B cell (primary cell): ENCODE data around the gene NFIB. TPM values are rescaled to one million over a fixed set of nuclear protein-coding genes. Genes with fewer than 3 reads are reported as not detected.

Experiments used
- ATAC-seq: fragments of 200-7000 bp; cut with Tn5 transposase; one replicate; pipeline ENCODE4 v1.10.0; 2021; ENCODE audit warnings: low read depth, mild to moderate bottlenecking, moderate number of reproducible peaks, moderate library complexity
- CTCF ChIA-PET: fragments of 350-600 bp; sonication (Branson Sonifier 250); formaldehyde crosslinking; loops from one replicate; lab custom pipeline; 2021; ENCODE audit warnings: antibody characterized with exemption, inconsistent platforms; lab: Charles Lee
- POLR2A ChIA-PET: fragments of 350-600 bp; sonication (Branson Sonifier 250); formaldehyde crosslinking; loops from one replicate; lab custom pipeline; 2021; ENCODE audit warnings: antibody characterized with exemption; lab: Charles Lee
- DNase-seq: peaks from one replicate; pipeline ENCODE4 v3.0.0; 2013
- H2AFZ ChIP-seq: 2 replicates; pipeline ENCODE4 v1.6.1; 2012; ENCODE audit warnings: mild to moderate bottlenecking, low read depth, low read length; ENCODE audit not compliant: insufficient read depth, poor library complexity, severe bottlenecking
- H3K27ac ChIP-seq, 2 donors: 1 replicate in 1 of 2; 2 replicates in 1 of 2; pipeline ENCODE4 v1.5.1; 2012 to 2013; ENCODE audit warnings: low read length in 2 of 2, mild to moderate bottlenecking in 2 of 2, moderate library complexity in 1 of 2
- H3K27me3 ChIP-seq, 4 experiments: fragments of 200-600 bp in 1 of 4; sonication (generic) in 1 of 4; replicated peaks in 1 of 4; 1 replicate in 2 of 4; 2 replicates in 2 of 4; pipeline versions ENCODE4 v1.6.1 to v1.7.0; 2013 to 2016; ENCODE audit warnings: low read length in 3 of 4, mild to moderate bottlenecking in 2 of 4, mixed read lengths in 1 of 4, moderate library complexity in 1 of 4; ENCODE audit not compliant: insufficient read depth in 4 of 4, control insufficient read depth in 3 of 4; ENCODE audit errors: control extremely low read depth in 1 of 4
- H3K36me3 ChIP-seq, 2 experiments: replicated peaks in 1 of 2; 1 replicate in 1 of 2; 2 replicates in 1 of 2; pipeline versions ENCODE4 v1.6.1 to v1.7.1; 2013; ENCODE audit warnings: low read length in 1 of 2; ENCODE audit not compliant: insufficient read depth in 2 of 2, control insufficient read depth in 1 of 2; ENCODE audit errors: control extremely low read depth in 1 of 2, extremely low read depth in 1 of 2
- H3K4me1 ChIP-seq, 2 donors: fragments of 200-600 bp in 1 of 2; sonication (generic) in 1 of 2; 1 replicate in 1 of 2; 2 replicates in 1 of 2; pipeline versions ENCODE4 v1.5.1 to v1.6.1; 2013 to 2017; ENCODE audit warnings: low read length in 2 of 2; ENCODE audit not compliant: control insufficient read depth in 2 of 2, insufficient read depth in 2 of 2
- H3K4me2 ChIP-seq: replicated peaks from 2 replicates; pipeline ENCODE3; 2012; ENCODE audit warnings: mild to moderate bottlenecking, low read depth, low read length; ENCODE audit not compliant: poor library complexity, severe bottlenecking
- H3K4me3 ChIP-seq, 5 experiments: fragments of 200-600 bp in 1 of 5; sonication (generic) in 1 of 5; 1 replicate in 3 of 5; 2 replicates in 2 of 5; pipeline versions ENCODE4 v1.5.1 to v1.7.0; 2011 to 2016; ENCODE audit warnings: low read length in 4 of 5, mild to moderate bottlenecking in 4 of 5, low read depth in 2 of 5, control low read depth in 1 of 5, moderate library complexity in 1 of 5; ENCODE audit not compliant: insufficient read depth in 1 of 5; ENCODE audit errors: control extremely low read depth in 1 of 5, extremely low read depth in 1 of 5
- H3K79me2 ChIP-seq: fragments of 200-600 bp; sonication (generic); one replicate; pipeline ENCODE4 v1.6.0; 2016; ENCODE audit warnings: low read length; ENCODE audit not compliant: control insufficient read depth, insufficient read depth
- H3K9ac ChIP-seq: fragments of 200-600 bp; sonication (generic); 2 replicates; pipeline ENCODE4 v1.6.1; 2017; ENCODE audit warnings: mild to moderate bottlenecking, low read length, moderate library complexity
- H3K9me3 ChIP-seq, 3 donors: one replicate each; pipeline versions ENCODE4 v1.6.1 to v1.7.1; 2013; ENCODE audit warnings: low read length in 2 of 3; ENCODE audit not compliant: control insufficient read depth in 2 of 3, insufficient read depth in 1 of 3; ENCODE audit errors: control extremely low read depth in 1 of 3
- H4K20me1 ChIP-seq: 2 replicates; pipeline ENCODE4 v1.6.0; 2012; ENCODE audit warnings: mild to moderate bottlenecking, low read length; ENCODE audit not compliant: insufficient read depth, control insufficient read depth, poor library complexity, severe bottlenecking
- H3K27ac Mint-ChIP-seq: one replicate; pipeline ENCODE4 v1.8.0; 2021; ENCODE audit warnings: mixed read lengths
- H3K27me3 Mint-ChIP-seq: one replicate; pipeline ENCODE4 v1.8.0; 2021; ENCODE audit warnings: mixed read lengths
- H3K4me1 Mint-ChIP-seq: one replicate; pipeline ENCODE4 v1.8.0; 2021; ENCODE audit warnings: mixed read lengths
- H3K4me3 Mint-ChIP-seq: one replicate; pipeline ENCODE4 v1.8.0; 2021; ENCODE audit warnings: mixed read lengths
- H3K9me3 Mint-ChIP-seq: one replicate; pipeline ENCODE4 v1.8.0; 2022; ENCODE audit warnings: mixed read lengths; ENCODE audit not compliant: insufficient read depth
- CTCF ChIP-seq: fragments of 200-600 bp; IDR thresholded peaks from one replicate; pipeline ENCODE4 v1.8.0; 2022; ENCODE audit warnings: antibody characterized with exemption, mild to moderate bottlenecking
- EZH2 ChIP-seq: IDR thresholded peaks from 2 replicates; pipeline ENCODE4 v1.6.1; 2012; ENCODE audit warnings: borderline replicate concordance, low read depth, mild to moderate bottlenecking, moderate library complexity, low read length; ENCODE audit not compliant: insufficient read depth, poor library complexity, severe bottlenecking
- WGBS: methylation state at CpG from one replicate; pipeline ENCODE4 v1.1.5; 2013; ENCODE audit warnings: missing lambda C conversion rate; ENCODE audit not compliant: insufficient coverage; 5-methylcytosine and 5-hydroxymethylcytosine counted together
- intact Hi-C: fragments of 100-400 bp; cut with micrococcal nuclease; formaldehyde crosslinking; loops from one replicate; pipeline ENCODE4 v1.10.0; 2022
- polyA plus RNA-seq: library from polyadenylated mRNA; depleted of rRNA; stranded (reverse); fragments of >200 nt; gene quantifications from 2 replicates; pipeline ENCODE4 v1.2.3, GENCODE V29; 2012
- total RNA-seq, 2 donors: library from RNA; stranded (reverse); fragments of 120-200 nt in 1 of 2; gene quantifications; 1 replicate in 1 of 2; 2 replicates in 1 of 2; pipeline versions ENCODE4 v1.2.3 to v1.2.4, GENCODE V29; 2013 to 2022

The NFIB gene
- total and polyA plus RNA-seq, 2 donors (not counting 1 experiment from before 2014, with no cell fraction given) = not detected

GRCh38 chr9:14300040-14300439 lies 13.9 kb downstream of the NFIB start:
- DNase-seq (no peak), ATAC-seq (no peak)
- Histone ChIP-seq H3K9ac (no peak overlapping the region), H2AFZ (no peak overlapping the region), H3K79me2 (no peaks in the 10 kb centered on the region), H3K4me1 (no peaks in the 10 kb centered on the region), H3K27me3 (peaks cover 0 to 4% (median 2%) of the 10 kb centered on the region in 4 experiments), H3K36me3 (no peaks in the 10 kb centered on the region), H3K9me3 (no peaks in the 10 kb centered on the region), H4K20me1 (no peaks in the 10 kb centered on the region), H3K27ac (no peak overlapping the region), H3K4me2 (no peak overlapping the region), H3K4me3 (no peak overlapping the region)
- Mint-ChIP-seq H3K27ac (no peak overlapping the region), H3K4me3 (no peak overlapping the region), H3K4me1 (no peaks in the 10 kb centered on the region), H3K9me3 (no peaks in the 10 kb centered on the region), H3K27me3 (peaks cover 28% of the 10 kb centered on the region)
- intact Hi-C loops = no loop called here
- ChIA-PET POLR2A (interaction anchor here (0.7 kb wide), 1 partner anchor 15 kb away, joined by 3 read pairs; no protein-coding TSS in a partner anchor), CTCF (no interaction called here)
- TF ChIP-seq EZH2 (no peak), CTCF (no peak)
- 89% methylated on average over 3 of the region's 9 CpGs for WGBS

DNA sequence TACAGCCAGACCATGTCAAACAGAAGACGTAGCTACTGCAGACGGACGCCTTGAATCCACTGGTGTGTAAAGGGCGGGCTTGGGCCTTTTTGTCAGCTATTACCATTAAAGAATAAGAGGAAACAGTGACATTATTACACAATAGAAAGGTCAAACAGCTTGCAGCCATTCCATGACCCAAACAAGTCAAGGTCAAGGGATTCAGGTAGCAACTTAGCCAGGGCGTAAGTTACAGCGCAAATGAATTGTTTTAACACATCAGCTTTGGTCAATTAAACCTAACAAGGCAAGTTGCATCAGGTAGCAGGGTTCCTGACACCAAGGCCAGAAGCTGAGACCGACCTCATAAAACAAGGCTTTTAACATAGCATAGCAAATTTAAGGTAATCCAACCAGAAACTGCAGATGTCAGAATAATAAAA lies 15.3 kb downstream of the NFIB start:
- intact Hi-C loops = no loop called here
- H3K36me3 ChIP-seq = no peaks in the 10 kb centered on the region
- no peaks in the 10 kb centered on the region for H3K79me2 ChIP-seq
- no peak overlapping the region for H3K27ac ChIP-seq
- H3K9ac ChIP-seq = no peak overlapping the region
- ChIA-PET CTCF (no interaction called here), POLR2A (no interaction called here)
- Mint-ChIP-seq H3K27ac (no peak overlapping the region), H3K9me3 (no peaks in the 10 kb centered on the region), H3K27me3 (peaks cover 19% of the 10 kb centered on the region), H3K4me3 (no peak overlapping the region), H3K4me1 (no peaks in the 10 kb centered on the region)
- H3K4me2 ChIP-seq = no peak overlapping the region
- TF ChIP-seq EZH2 = no peak
- no peak for TF ChIP-seq CTCF
- no peaks in the 10 kb centered on the region for H4K20me1 ChIP-seq
- ATAC-seq (no peak), DNase-seq (no peak)
- H3K4me1 ChIP-seq = no peaks in the 10 kb centered on the region
- WGBS = 50% methylated on average over 2 of the region's 7 CpGs
- no peaks in the 10 kb centered on the region for H3K9me3 ChIP-seq
- H2AFZ ChIP-seq = no peak overlapping the region
- H3K4me3 ChIP-seq = no peak overlapping the region
- no peaks in the 10 kb centered on the region for H3K27me3 ChIP-seq
